T-helper 1 cell treated with Interleukin-12 subunit alpha and Interleukin-12 subunit beta and Interleukin-4 antibody, amounts not matched to agents 30 ng/mL and 1 ng/mL, for 36 hours (primary cell): Measurements from ENCODE around the gene ATE1. TPM values are rescaled to one million over a fixed set of nuclear protein-coding genes. Genes with fewer than 3 reads are reported as not detected.
"Not testable (repeated sequence)": the region's sequence is repeated elsewhere in the genome, so short reads cannot be mapped to it uniquely, and the experiment has no call there.

Experiments used
- intact Hi-C: fragments of 100-400 bp; cut with micrococcal nuclease; formaldehyde crosslinking; loops from one replicate; pipeline ENCODE4 v1.15.1; 2024
- total RNA-seq: library from RNA; stranded (reverse); gene quantifications from 2 replicates; pipeline ENCODE4 v1.2.3, GENCODE V29; 2022

The ATE1 gene
- total RNA-seq, 1 donor from 2014 or later, result 26.4 TPM

DNA sequence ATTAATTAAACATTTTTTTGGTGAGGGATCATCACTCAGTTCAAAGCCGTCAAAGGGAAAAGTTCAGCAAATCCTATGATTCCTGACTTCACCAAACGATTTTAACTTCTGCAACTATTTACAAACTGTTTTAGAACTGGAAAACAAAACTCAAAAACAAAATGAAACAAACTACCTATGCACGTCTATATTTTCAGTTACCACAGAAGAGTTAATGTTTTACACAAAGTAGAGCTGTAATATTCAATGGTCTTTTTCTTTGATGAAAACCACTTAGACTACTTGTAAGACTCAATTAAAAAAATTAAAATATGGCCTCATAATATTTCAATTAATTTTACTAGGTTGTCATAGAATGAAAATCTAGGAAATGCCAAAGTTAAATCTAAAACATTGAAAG lies 131.5 kb downstream of the ATE1 start:
- intact Hi-C loops, result no loop called here

DNA sequence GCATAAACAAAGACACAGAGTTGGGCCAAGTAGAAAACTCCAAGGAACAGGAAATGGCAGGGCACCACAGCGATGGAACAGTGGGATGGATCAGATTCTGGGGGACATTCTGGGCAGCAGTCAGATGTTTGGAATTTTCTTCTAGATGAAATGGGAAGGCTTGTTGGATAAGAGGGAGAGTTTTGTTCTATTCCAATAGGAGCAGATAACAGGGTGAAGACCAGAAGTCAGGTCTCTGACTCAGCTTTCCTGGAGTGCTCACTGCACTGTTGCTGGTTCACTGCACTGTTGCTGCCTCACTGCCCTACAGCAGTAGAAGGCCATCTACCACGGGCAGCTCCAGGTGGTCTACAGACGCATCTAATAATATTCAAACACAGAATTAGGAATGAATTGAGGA lies 135.6 kb downstream of the ATE1 start:
- intact Hi-C loops, result no loop called here

DNA sequence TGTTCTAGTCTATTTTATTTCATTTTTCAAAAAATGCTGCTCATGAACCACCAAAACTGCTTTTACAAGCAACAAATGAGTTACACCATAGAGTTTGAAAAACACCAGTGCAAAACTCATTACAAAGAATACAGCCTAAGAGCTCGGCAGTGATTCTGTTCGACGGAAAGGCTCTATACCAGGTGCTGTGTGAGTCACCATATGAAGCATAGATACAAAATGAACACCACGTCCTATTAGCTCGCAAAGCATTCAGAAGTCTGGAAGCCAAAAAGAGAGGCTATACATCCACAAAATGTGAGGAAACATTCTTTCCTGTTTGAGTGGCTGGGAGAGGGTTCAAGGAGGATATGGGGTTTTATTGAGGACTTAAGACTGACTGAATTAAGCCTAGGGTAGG lies 136.1 kb downstream of the ATE1 start:
- intact Hi-C loops, result no loop called here

DNA sequence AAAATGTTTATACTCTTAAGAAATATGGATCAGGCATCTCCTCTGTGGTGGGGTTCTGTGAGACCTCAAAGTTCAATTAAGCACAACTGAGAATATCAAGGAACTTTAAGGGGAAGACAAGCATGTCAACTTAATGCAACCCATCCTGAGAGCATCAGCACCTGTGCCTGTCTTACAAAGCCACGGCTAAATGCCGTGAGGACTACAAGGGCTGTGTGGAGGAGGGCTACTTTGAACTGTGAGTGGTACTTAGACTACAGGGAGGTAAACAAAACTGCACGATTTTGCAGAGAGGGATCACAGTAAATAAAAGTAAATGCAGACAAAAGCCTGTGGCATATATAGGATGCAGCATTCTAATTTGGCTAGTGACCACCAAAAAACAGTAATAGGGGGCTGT lies 139.1 kb downstream of the ATE1 start:
- intact Hi-C loops, result no loop called here

DNA sequence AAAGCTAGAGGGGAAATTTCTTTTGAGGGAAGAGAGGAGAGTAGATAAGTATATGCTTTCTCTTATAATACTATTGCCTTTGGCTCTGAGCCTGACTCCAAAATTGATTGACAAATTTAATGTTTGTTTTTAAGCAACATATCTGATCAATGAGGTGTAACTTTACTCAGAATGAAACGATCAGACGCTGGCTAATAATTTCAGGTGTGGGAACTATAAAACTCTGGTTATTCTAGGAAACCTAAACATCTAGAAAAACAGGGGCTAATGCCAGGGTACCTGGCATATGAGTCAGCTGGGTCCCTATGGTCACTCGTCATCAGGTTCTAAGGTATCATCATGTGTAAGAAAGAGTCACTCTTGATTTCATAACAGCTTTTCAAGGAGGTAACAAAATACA lies 139.7 kb downstream of the ATE1 start:
- intact Hi-C loops, result no loop called here

DNA sequence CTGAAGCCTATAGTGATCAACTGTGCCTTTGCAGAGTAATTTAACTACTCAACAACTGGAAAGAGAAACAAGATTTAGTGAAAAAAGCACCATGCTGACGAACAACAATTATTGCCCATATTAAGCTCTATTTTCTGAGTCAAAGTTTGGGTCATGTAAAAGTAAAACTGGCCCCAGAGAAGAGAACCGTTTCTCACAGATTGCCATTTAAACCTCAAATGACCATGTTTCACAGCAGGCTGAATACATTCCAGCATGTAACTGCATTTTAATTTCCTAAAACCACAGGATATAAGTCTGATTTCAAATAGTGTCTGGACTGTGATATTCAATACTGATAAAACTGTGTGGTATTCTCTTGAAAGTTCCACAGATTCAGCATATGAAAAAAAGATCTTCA lies 140.7 kb downstream of the ATE1 start:
- intact Hi-C loops, result no loop called here

DNA sequence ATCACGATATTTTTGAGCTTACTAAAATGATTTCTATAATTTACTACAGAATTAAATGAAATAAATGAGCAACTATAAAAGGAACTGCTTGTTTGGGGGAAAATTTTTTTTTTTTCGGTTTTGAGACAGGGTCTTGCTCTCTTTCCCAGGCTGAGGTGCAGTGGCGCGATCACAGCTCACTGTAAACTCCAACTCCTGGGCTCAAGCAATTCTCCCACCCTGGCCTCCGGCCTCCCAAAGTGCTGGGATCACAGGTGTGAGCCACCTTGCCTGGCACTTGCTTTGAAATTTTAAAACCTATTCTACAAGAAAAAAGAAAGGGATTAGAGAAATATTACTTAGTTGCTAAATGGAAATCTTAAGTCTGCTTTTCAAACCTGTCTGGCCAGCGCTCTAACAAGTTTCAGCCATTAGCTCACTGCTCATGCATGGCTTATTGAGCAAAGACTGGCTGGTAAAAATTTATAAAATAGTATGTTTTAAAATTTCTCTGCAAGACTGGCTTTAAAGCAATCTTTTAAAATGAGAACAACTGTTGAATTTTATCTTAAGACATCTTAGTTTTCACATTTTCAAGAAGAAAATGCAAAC lies 144.0 kb downstream of the ATE1 start:
- intact Hi-C loops, result no loop called here

DNA sequence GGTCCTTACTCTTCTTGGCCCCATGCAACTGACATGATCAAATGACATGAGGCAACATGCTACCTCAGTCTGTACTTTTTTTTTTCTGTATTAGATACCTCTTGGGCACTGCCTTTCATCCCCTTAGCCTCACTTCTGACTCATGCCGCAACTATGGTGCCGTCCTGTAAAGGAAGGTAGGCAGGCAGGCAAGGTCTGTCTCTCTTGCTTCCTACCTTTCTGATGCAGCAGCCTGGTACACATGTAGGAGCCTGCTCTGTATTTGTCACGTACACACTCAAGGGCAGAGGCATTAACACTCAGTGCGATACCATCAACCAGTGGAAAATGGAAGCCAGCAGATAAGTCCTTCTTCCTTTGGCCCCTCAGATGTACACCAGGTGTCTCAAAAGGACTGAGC lies 146.7 kb downstream of the ATE1 start:
- intact Hi-C loops, result no loop called here

DNA sequence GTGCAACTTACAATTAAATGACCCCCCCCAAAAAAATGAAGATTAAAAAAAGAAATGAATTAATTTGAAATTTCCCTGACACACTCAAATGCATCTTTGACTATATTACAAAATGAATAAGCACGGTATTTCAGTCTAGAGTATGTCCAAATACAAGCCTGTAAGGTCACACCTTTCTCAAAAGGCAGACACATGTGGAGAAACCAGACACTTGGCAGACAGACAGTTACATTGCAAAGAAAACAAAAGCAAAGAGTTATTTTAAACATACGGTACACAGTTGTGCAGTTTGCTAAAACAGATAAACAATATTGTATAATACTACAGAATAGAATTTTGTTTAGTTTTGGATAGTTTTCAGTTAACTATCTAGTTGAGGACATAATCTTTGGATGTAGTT lies 153.0 kb downstream of the ATE1 start:
- intact Hi-C loops, result no loop called here

DNA sequence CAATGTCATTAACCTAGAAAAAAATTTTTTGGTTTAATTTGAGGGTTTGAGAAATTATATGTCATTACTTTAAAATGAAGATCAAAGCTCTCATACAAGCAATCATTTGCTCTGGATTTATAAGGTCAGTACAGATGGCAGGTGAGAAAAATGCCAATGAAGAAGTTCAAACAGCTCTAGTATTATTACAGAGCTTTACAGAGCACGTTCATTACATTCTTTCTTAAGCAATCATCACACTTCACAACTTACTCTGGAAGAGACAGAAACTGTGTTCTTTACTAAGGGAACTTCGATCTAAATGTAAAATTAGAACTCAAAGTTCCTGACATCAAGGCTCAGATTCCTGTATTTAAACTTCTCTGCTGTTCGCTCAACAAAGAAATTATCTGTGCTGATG lies 153.4 kb downstream of the ATE1 start:
- intact Hi-C loops, result no loop called here

DNA sequence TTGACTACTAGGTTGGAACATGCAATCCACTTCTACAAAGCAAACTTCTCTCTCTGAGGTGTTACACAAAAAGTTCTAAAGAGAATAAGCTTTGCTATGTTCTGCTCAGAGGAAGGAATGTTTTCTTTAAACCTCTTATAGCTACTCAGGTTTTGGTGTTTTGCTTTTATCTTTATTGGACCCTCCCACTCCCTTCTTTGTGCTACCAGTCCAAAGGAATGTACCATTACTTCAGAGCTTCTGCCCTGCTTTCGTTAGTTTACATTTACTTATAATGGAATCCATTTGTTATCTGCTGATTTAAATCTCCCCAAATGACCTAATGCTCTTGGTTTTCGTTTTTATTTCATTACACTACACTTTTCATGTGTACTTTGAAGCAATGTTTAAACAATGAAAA lies 154.9 kb downstream of the ATE1 start:
- intact Hi-C loops, result no loop called here

DNA sequence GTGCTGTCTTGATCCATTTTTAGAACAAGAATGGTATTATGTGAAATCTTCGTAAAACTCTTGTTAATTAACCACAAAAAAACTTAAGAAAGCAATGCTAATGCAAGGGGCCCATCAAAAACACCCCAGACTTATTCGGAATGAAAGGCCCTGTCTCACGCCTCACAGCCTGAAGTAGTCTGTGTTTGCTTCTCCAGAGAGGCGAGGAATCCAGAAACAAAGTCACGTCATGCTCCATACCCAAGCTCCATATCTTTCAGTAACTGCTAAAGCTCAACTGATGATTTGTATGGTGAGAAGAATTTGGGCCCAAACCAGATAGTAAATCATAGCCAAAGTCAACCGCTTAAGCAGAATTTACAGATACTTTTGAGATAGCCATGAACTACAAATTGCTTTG lies 155.4 kb downstream of the ATE1 start:
- intact Hi-C loops, result no loop called here

DNA sequence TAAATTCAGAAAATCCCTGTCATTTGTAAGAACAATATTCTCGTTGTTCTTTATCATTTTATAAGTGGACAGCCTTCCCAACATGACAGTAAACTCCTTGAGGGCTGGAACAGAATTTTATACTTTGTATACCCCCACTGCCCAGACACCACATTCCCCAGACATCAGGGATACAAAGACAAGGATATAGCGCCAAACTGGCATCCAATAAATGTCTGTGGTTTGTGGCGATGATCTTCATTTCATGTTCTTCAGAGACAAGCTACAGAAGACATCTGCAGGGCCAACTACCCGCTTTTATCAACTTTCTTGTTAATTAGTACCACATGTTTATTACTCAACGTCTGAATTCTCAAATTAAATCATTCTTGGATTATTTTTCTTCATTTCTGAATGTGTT lies 155.9 kb downstream of the ATE1 start:
- intact Hi-C loops, result no loop called here

DNA sequence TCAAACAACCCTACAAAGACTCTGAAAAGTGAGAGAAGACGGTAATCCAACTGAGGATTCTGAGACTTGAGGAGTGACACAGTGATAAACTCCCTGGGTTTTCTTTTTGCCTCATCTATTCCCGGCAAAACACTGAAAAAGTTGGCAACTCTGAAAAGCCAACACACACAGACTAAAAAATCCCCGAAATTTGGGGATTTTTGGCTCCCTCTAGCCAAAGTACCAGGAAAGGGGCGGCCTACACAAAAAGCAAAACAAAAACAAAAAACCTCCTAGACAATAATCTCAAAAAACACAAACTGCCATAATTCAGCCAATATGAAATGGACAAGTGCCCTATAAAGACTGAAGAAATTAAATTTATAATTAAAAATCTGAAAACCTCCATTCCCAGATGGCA lies 161.4 kb downstream of the ATE1 start:
- intact Hi-C loops, result no loop called here

DNA sequence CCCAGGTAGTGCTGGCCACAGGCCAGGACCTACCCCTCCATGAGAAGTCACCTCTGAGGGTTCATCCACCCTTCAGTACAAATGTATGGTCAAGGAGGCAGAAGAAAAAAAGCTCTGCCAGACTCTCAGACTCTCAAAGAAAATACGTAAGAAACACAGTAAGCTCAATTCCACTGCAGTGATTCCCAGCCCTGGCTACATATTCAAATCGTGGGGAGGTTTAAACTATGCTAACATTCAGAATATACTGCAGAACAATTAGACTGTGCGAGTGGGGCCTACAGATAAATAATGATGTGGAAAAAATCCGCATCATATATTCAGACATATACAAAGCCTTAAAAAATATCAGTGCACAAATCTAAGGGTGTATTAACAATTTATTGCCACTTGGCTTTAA lies 162.6 kb downstream of the ATE1 start:
- intact Hi-C loops, result no loop called here

DNA sequence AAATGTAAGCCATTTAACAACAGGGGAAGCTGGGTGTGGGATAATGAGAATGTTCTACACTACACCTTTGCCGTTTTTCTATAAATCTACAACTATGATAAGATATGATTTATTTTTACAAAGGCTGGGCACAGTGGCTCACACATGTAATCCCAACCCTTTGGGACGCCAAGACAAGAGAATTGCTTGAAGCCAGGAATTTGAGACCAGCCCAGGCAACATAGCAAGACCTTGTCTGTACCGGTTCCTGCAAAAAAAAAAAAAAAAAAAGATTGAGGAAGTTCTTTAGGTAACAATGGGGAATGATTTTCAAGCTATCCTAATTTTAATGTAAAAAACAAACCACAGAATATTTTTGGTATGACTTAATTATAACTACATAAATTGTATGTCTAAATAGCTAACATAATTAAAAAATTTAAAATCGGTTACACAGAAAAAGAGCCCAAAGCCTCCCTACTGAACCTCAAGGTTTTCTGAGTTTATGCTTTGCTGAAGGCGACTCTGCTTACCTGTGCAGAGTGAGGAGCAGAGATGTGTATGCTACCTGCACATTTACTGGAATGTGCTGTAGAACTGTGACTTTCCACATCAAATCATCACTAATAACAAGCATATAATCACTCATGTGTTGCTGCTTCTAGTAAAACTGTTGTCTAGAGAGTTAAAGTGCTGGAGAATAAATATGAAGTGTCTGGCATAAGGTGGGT lies 163.4 kb downstream of the ATE1 start:
- intact Hi-C loops, result no loop called here

DNA sequence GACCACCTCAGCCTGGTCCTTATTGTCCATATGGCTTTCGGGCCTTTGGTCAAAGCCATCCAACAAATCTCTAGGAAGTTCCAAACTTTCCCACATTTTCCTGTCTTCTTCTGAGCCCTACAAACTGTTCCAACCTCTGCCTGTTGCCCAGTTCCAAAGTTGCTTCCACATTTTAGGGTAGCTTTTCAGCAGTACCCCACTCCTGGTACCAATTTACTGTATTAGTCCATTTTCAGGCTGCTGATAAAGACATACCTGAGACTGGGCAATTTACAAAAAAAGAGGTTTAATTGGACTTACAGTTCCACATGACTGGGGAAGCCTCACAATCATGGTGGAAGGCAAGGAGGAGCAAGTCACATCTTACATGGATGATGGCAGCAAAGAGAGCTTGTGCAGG lies 170.6 kb downstream of the ATE1 start:
- intact Hi-C loops, result not testable (repeated sequence)

DNA sequence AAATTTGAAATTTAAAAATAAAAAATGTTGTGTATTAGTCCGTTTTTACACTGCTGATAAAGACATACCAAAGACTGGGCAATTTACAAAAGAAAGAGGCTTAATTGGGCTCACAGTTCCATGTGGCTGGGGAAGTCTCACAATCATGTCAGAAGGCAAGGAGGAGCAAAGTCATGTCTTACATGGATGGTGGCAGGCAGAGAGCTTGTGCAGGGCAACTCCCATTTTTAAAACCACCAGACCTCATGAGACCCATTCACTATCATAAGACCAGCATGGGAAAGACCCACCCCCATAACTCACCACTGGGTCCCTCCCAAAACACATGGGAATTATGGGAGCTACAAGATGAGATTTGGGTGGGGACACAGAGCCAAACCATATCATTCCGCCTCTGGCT lies 172.3 kb downstream of the ATE1 start:
- intact Hi-C loops, result not testable (repeated sequence)

DNA sequence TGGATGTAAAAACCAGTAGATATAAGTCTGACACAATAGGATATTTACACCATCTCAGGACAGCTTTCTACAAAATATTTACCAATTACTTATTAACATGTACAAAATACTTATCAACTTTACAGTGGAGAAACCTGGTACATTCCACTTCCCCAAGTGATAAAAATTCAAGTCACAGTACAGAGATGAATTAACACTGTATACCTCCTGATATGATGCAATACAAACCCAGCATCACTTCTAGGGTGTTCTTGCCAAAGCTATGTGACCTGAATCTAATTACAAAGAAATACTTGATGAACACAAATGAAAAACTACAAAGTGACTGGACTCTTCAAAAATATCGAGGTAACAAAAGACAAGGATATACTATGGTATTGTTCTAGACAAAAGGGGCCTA lies 173.2 kb downstream of the ATE1 start:
- intact Hi-C loops, result no loop called here

DNA sequence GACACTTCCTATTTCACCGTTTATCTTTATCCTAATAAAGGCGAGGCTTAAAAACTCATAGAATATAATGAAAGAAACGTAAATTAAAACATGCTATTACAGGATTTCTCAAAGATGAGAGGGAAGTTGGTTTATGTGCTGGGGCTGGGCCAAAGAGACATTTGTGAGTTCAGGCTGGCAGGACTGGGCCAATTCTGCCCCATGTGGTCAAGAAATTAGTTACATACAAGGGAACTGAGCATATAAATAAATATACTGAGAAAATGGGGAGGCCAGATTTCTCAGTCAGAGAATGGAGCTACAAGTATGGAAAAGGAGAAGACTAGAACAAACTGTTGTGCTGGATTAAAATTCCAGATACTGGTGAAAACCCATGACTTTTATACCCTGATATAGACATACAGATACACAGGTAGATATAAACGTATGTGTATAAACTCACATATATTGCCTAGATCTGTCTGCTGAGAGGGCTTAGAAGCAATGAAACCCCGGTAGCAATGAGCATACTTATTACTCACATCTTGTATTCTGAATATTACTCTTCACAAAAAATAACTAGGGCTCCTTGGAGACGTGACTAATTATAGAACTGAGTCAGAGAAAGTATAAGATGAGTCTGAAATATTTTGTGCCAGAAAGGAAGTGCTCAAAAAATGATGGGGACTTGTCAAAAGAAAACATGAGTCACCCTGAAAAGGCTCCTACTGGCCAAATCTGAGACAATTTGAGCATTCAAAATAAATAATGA lies 173.9 kb downstream of the ATE1 start:
- intact Hi-C loops, result no loop called here

DNA sequence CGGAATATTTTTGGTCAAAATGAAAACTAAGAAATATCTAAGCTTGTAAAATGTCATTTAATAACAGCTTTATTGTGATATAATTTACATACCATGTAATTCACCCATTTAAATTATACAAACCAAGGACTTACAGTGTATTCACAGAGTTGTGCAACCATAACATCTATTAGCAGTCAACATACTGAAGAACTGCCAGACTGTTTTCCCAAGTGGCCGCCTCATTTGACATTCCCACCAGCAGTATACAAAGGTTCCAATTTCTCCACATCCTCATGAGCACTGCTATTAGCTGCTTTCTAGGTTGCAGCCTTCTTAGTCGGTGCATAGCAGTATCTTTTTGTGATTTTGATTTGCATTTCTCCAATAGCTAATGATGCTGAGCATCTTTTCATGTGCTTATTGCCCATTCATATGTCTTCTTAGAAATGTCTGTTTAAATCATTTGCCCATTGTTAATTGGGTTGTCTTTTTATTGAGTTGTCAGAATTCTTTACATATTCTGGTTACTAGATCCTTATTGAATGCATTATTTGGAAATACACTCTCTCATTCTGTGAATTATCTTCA lies 176.6 kb downstream of the ATE1 start:
- intact Hi-C loops, result no loop called here

DNA sequence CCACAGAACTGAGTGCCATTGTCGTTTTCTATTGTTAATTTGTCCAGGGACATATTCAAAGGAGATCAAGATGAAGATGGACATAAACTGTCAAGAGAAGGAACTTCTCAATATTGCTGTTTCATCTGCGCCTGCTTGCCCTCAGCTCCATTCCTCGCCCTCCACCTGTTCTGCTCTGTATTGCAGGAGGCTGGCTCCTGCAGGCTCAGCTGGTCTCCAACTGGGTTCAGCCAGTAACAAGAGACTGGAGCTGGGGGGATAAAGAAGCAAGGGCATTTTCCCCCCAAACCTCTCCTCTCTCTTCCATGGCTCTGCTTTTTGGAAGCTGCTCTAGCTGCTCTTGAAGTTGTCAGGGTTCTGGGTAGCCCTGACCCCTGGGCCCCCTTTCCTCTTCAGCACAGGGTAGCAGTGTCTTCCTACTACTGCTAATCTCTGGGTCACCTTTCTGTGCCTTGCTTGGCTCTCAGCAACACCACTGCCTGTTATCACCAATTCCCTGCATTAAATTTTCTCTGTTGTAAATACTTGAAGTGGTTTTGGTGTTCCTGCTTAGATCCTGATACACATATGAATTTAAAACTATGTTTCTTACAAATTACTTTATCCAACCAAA lies 180.6 kb downstream of the ATE1 start:
- intact Hi-C loops, result no loop called here
